Measurements from ENCODE around the gene KRT9.

GRCh38 chr17:41530062-41531048 is 41.5 kb downstream of the KRT9 start:
- TF ChIP-seq POLR2A (IDR thresholded peaks at IDR 0.05) (peak; percentile 7 to 36), CTCF (IDR thresholded peaks at IDR 0.05) (no peak)

All from uterus (tissue), 2 donors.